Skeletal muscle tissue (tissue), 4 donors: ENCODE results near the gene RABEP2. TPM values are rescaled to one million over a fixed set of nuclear protein-coding genes. Genes with fewer than 3 reads are reported as not detected.
"Not testable (repeated sequence)": the region's sequence is repeated elsewhere in the genome, so short reads cannot be mapped to it uniquely, and the experiment has no call there.

Experiments
- H3K27ac ChIP-seq: one replicate; pipeline ENCODE4 v1.7.0; 2013; ENCODE audit warnings: mild to moderate bottlenecking, low read depth, low read length, inconsistent platforms
- H3K27me3 ChIP-seq, 3 donors: one replicate each; pipeline ENCODE4 v1.7.0; 2013; ENCODE audit warnings: low read length in 3 of 3; ENCODE audit not compliant: control insufficient read depth in 3 of 3, insufficient read depth in 3 of 3
- H3K36me3 ChIP-seq, 3 donors: one replicate each; pipeline ENCODE4 v1.7.0; 2013; ENCODE audit warnings: low read length in 3 of 3; ENCODE audit not compliant: control insufficient read depth in 3 of 3, insufficient read depth in 3 of 3
- H3K4me1 ChIP-seq, 3 donors: one replicate each; pipeline ENCODE4 v1.7.0; 2013; ENCODE audit warnings: low read length in 3 of 3, mild to moderate bottlenecking in 3 of 3; ENCODE audit not compliant: control insufficient read depth in 3 of 3, insufficient read depth in 3 of 3
- H3K4me3 ChIP-seq, 3 donors: one replicate each; pipeline ENCODE4 v1.7.0; 2013; ENCODE audit warnings: low read length in 3 of 3
- H3K9ac ChIP-seq, 3 donors: one replicate each; pipeline ENCODE4 v1.7.0; 2013; ENCODE audit warnings: low read length in 3 of 3, mild to moderate bottlenecking in 3 of 3, moderate library complexity in 2 of 3, low read depth in 1 of 3
- H3K9me3 ChIP-seq, 3 donors: one replicate each; pipeline ENCODE4 v1.7.0; 2013; ENCODE audit warnings: low read length in 3 of 3; ENCODE audit not compliant: control insufficient read depth in 3 of 3
- total RNA-seq: library from RNA; depleted of rRNA; stranded (reverse); fragments of >200 nt; gene quantifications from one replicate; pipeline ENCODE4 v1.2.3, GENCODE V29; 2014
- donor health status: Osteomylitis.

The RABEP2 gene
- total RNA-seq, result 11.0 TPM

DNA sequence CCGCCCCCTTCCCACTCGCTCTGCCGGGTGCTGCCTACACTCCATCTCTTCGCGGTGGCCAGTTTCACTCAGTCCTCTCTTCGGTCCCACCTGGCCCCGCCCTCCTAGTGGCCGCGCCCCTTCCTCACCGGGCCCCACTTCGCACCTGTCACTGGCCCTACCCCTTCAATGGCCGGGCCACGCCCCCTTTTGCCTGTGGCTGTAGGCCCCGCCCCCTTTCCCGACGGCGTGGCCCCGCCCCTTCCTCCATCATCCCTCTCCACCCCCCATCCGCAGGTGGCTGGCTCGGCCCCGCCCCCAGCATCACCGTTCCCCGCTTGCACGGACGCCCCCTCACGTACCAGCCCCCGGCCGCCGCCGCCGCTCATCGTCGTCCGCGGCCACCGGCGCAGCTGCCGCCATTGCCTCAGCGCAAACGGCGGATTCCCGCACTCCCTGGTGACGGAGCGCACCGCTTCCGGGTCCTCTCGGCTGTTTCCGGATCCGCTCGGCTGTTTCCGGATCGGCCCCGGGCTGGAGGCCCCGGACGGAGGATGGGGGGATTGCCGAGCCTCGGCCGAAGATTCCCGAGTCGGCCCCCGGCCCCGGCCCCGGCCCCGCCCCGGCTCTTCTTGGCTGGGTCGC lies at the start of gene RABEP2:
TSS of gene RABEP2 (minus strand) at position 477 of the 624 bp plus-strand sequence. CDS start at position 402, 75 bp downstream.
- Histone ChIP-seq H3K27ac (peak within 1 kb of the TSS; percentile 92), H3K4me1 (peaks cover 7 to 13% (median 8%) of the 10 kb centered on the region in 3 donors), H3K9me3 (no peaks in the 10 kb centered on the region), H3K27me3 (no peaks in the 10 kb centered on the region), H3K4me3 (peak within 1 kb of the TSS; percentile 87 to 88 (median 88)), H3K36me3 (peaks cover 3% of the 10 kb centered on the region in 3 donors), H3K9ac (peak within 1 kb of the TSS; percentile 91 to 97 (median 93))

DNA sequence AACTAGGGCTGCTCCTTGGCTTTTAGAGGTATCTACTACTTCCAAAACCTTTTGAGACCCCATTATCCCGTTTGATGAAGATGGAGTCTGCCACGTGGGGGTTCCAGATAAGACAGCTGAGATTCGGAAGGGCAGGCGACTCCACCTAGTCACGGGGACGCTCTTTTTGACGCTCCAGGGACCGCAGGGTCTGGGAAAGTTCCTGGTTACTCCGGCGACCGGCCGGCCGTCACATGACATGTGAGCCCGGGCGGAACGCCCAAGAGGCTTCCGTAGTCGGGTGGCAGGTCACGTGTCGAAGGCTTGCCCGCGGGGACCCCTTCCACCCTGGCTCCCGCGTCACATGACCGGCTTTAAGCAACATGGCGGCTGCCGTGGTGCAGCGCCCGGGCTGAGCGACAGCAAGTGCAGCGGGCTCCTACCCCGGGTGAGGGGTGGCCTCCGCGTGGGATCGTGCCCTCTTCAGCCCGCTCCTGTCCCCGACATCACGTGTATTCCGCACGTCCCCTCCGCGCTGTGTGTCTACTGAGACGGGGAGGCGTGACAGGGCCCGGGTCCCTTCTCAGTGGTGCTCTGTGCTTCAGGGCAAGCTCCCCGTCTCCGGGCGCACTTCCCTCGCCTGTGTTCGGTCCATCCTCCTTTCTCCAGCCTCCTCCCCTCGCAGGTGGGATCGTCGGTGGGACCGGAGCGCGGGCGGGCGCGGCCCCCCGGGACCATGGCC lies 49.6 kb upstream of the RABEP2 start, which contains the start of gene SPNS1:
TSS of gene SPNS1 (plus strand) at position 342 of the 721 bp plus-strand sequence. CDS start at position 716, 374 bp downstream.
- peak within 1 kb of the TSS; percentile 96 to 99 (median 98) for H3K4me3 ChIP-seq
- peaks cover 15 to 25% (median 21%) of the 10 kb centered on the region in 3 donors for H3K36me3 ChIP-seq
- peak within 1 kb of the TSS; percentile 73 for H3K27ac ChIP-seq
- peak within 1 kb of the TSS; percentile 87 to 97 (median 97) for H3K9ac ChIP-seq
- H3K9me3 ChIP-seq, result no peaks in the 10 kb centered on the region
- H3K27me3 ChIP-seq, result no peaks in the 10 kb centered on the region
- peaks cover 17 to 22% (median 21%) of the 10 kb centered on the region in 3 donors for H3K4me1 ChIP-seq

- Histone ChIP-seq H3K9me3 (no peaks in the 10 kb centered on the region), H3K27ac (peak overlapping the region; percentile 73), H3K4me1 (peaks cover 17 to 22% (median 21%) of the 10 kb centered on the region in 3 donors), H3K27me3 (no peaks in the 10 kb centered on the region), H3K9ac (peak overlapping the region; percentile 87 to 97 (median 97)), H3K4me3 (peak overlapping the region; percentile 96 to 99 (median 98)), H3K36me3 (peaks cover 10 to 21% (median 16%) of the 10 kb centered on the region in 3 donors)
Measured at GRCh38 chr16:28974007-28974436, 49.0 kb upstream of the RABEP2 start.

GRCh38 chr16:28969696-28970095 lies 44.7 kb upstream of the RABEP2 start:
- not testable (repeated sequence) for H3K27ac ChIP-seq, H3K9ac ChIP-seq, H3K27me3 ChIP-seq

DNA sequence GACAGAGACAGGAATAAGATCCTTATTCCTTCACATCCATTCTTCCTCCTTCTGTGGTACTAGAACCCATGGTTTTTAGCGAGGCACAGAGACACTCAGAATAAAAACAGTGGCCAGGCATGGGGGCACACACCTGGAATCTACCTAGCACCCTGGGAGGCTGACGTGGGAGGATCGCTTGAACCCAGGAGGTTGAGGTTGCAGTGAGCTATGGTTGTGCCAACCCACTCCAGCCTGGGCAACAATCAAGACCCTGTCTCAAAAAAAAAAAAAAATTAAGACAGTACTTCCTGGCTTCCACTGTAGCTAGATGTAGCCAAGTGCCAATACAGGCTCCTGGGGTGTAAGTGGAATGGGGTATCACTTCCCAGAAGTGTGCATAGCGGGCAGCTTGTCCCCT lies 42.1 kb upstream of the RABEP2 start:
- Histone ChIP-seq H3K27me3 (no peaks in the 10 kb centered on the region), H3K36me3 (peaks cover 22 to 28% (median 26%) of the 10 kb centered on the region in 3 donors), H3K27ac (no peak overlapping the region), H3K4me1 (no peaks in the 10 kb centered on the region), H3K9me3 (no peaks in the 10 kb centered on the region), H3K9ac (no peak overlapping the region), H3K4me3 (no peak overlapping the region)

More at GRCh38 chr16:28969696-28970095, 44.7 kb upstream of the RABEP2 start:
- H3K9me3 ChIP-seq, H3K4me3 ChIP-seq, H3K4me1 ChIP-seq, H3K36me3 ChIP-seq: not testable (repeated sequence)

- H3K27me3 ChIP-seq, result no peaks in the 10 kb centered on the region
- no peak overlapping the region for H3K27ac ChIP-seq
- H3K9ac ChIP-seq, result no peak overlapping the region
- no peaks in the 10 kb centered on the region for H3K4me1 ChIP-seq
- no peaks in the 10 kb centered on the region for H3K9me3 ChIP-seq
- H3K36me3 ChIP-seq, result peaks cover 25 to 43% (median 41%) of the 10 kb centered on the region in 3 donors
- H3K4me3 ChIP-seq, result no peak overlapping the region
Measured at GRCh38 chr16:28964496-28964895, 39.5 kb upstream of the RABEP2 start.

GRCh38 chr16:28964072-28964471 lies 39.0 kb upstream of the RABEP2 start:
- Histone ChIP-seq H3K27me3 (no peaks in the 10 kb centered on the region), H3K27ac (no peak overlapping the region), H3K4me3 (no peak overlapping the region), H3K36me3 (peaks cover 27 to 45% (median 43%) of the 10 kb centered on the region in 3 donors), H3K9ac (no peak overlapping the region), H3K4me1 (no peaks in the 10 kb centered on the region), H3K9me3 (no peaks in the 10 kb centered on the region)

DNA sequence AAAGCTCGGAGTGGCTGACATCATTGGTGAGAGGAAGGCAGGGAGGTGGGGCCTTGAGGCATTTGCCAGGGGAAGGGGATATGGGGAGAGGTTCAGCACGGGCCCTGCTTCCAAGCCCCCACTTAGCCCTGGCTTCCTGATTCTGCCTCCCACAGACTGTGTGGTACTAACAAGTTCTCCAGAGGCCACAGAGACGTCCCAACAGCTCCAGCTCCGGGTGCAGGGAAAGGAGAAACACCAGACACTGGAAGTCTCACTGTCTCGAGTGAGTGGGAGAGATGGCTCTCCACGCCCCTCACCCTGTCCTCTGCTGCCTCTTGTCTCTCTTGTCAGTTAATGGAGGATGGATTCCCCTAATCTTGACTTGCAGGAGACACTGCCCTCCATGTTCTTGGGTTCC lies 33.8 kb upstream of the RABEP2 start:
- Histone ChIP-seq H3K4me3 (no peak overlapping the region), H3K27me3 (no peaks in the 10 kb centered on the region), H3K9ac (no peak overlapping the region), H3K9me3 (no peaks in the 10 kb centered on the region), H3K4me1 (no peaks in the 10 kb centered on the region), H3K27ac (no peak overlapping the region), H3K36me3 (peaks cover 45 to 63% (median 51%) of the 10 kb centered on the region in 3 donors)

- Histone ChIP-seq H3K9ac (no peak overlapping the region), H3K4me1 (no peaks in the 10 kb centered on the region), H3K36me3 (peaks cover 40 to 62% (median 53%) of the 10 kb centered on the region in 3 donors), H3K4me3 (no peak overlapping the region), H3K27ac (no peak overlapping the region), H3K9me3 (no peaks in the 10 kb centered on the region), H3K27me3 (no peaks in the 10 kb centered on the region)
Measured at GRCh38 chr16:28958216-28958615, 33.2 kb upstream of the RABEP2 start.
